Activated T-cell treated with anti-CD3 and anti-CD28 coated beads, Interleukin-2, amount 50 U/mL, for 72 hours (primary cell): Measurements from ENCODE around the gene IMMT. TPM values are rescaled to one million over a fixed set of nuclear protein-coding genes. Genes with fewer than 3 reads are reported as not detected.
A peak's percentile ranks its signal among the peaks of the same experiment; 100 is the strongest.
"Not testable (repeated sequence)": the region's sequence is repeated elsewhere in the genome, so short reads cannot be mapped to it uniquely, and the experiment has no call there.

Source experiments
- ATAC-seq, 2 donors: fragments of 150-1000 bp; cut with Tn5 transposase; replicated peaks in 1 of 2; 2 replicates each; pipeline ENCODE4 v1.10.0; 2021; ENCODE audit warnings: moderate library complexity in 2 of 2, mild to moderate bottlenecking in 1 of 2
- DNase-seq, 2 donors: peaks; one replicate each; pipeline ENCODE4 v3.0.0; 2021 to 2022; ENCODE audit warnings: mixed read lengths in 1 of 2
- H3K27ac Mint-ChIP-seq: one replicate; pipeline ENCODE4 v1.8.0; 2022; ENCODE audit warnings: mild to moderate bottlenecking, moderate library complexity, mixed read lengths
- H3K27me3 Mint-ChIP-seq: one replicate; pipeline ENCODE4 v1.8.0; 2022; ENCODE audit warnings: low read depth, mixed read lengths
- H3K36me3 Mint-ChIP-seq, 2 donors: one replicate each; pipeline ENCODE4 v1.8.0; 2022; ENCODE audit warnings: mixed read lengths in 2 of 2, mild to moderate bottlenecking in 1 of 2; ENCODE audit not compliant: insufficient read depth in 2 of 2
- H3K4me1 Mint-ChIP-seq: one replicate; pipeline ENCODE4 v1.8.0; 2022; ENCODE audit warnings: low read depth, mixed read lengths
- H3K4me3 Mint-ChIP-seq, 2 donors: one replicate each; pipeline ENCODE4 v1.8.0; 2022; ENCODE audit warnings: mild to moderate bottlenecking in 2 of 2, mixed read lengths in 2 of 2, moderate library complexity in 2 of 2
- H3K9me3 Mint-ChIP-seq, 2 donors: one replicate each; pipeline ENCODE4 v1.8.0; 2022; ENCODE audit warnings: mixed read lengths in 2 of 2
- total RNA-seq, 2 donors: library from RNA; stranded (reverse); gene quantifications; one replicate each; pipeline ENCODE4 v1.2.3, GENCODE V29; 2022

The IMMT gene
- total RNA-seq: 100 to 1,000 TPM; 125 to 138 TPM

- peak within 1 kb of the TSS; percentile 90 to 100 for H3K4me3 Mint-ChIP-seq
- peaks cover 10 to 19% of the 10 kb centered on the region in 2 donors for H3K36me3 Mint-ChIP-seq
- no peaks in the 10 kb centered on the region for H3K27me3 Mint-ChIP-seq
- DNase-seq (peak; percentile 96 to 97), ATAC-seq (peak; percentile 92 to 94)
- H3K27ac Mint-ChIP-seq: peak within 1 kb of the TSS; percentile 94
- H3K9me3 Mint-ChIP-seq: no peaks in the 10 kb centered on the region
- peaks cover 54% of the 10 kb centered on the region for H3K4me1 Mint-ChIP-seq
Measured at GRCh38 chr2:86195055-86195807, at the start of gene IMMT. IMMT (minus strand) TSS chr2:86195462; CDS start chr2:86195382, 80 bp downstream.

GRCh38 chr2:86244781-86245180, 49.5 kb upstream of the IMMT start:
- not testable (repeated sequence) for DNase-seq, H3K4me3 Mint-ChIP-seq, H3K27me3 Mint-ChIP-seq, H3K36me3 Mint-ChIP-seq, H3K27ac Mint-ChIP-seq, ATAC-seq, H3K4me1 Mint-ChIP-seq, H3K9me3 Mint-ChIP-seq

- Mint-ChIP-seq H3K27ac (no peak overlapping the region), H3K9me3 (no peaks in the 10 kb centered on the region), H3K4me3 (no peak overlapping the region), H3K36me3 (no peaks in the 10 kb centered on the region), H3K27me3 (no peaks in the 10 kb centered on the region), H3K4me1 (no peaks in the 10 kb centered on the region)
- no peak for ATAC-seq
- DNase-seq: no peak
Measured at GRCh38 chr2:86243950-86244733, 48.9 kb upstream of the IMMT start.

GRCh38 chr2:86243272-86243671, 48.0 kb upstream of the IMMT start:
- H3K27ac Mint-ChIP-seq: no peak overlapping the region
- peaks cover 8% of the 10 kb centered on the region for H3K4me1 Mint-ChIP-seq
- no peaks in the 10 kb centered on the region for H3K36me3 Mint-ChIP-seq
- DNase-seq (no peak), ATAC-seq (no peak)
- no peaks in the 10 kb centered on the region for H3K9me3 Mint-ChIP-seq
- no peak overlapping the region for H3K4me3 Mint-ChIP-seq
- H3K27me3 Mint-ChIP-seq: no peaks in the 10 kb centered on the region

GRCh38 chr2:86241611-86242010, 46.3 kb upstream of the IMMT start:
- Mint-ChIP-seq H3K4me1 (peaks cover 17% of the 10 kb centered on the region), H3K27ac (no peak overlapping the region), H3K9me3 (no peaks in the 10 kb centered on the region), H3K4me3 (no peak overlapping the region), H3K36me3 (no peaks in the 10 kb centered on the region), H3K27me3 (no peaks in the 10 kb centered on the region)
- DNase-seq (no peak), ATAC-seq (no peak)

GRCh38 chr2:86240251-86240650, 45.0 kb upstream of the IMMT start:
- Mint-ChIP-seq H3K4me3 (no peak overlapping the region), H3K27ac (no peak overlapping the region), H3K4me1 (peaks cover 17% of the 10 kb centered on the region), H3K9me3 (no peaks in the 10 kb centered on the region), H3K36me3 (no peaks in the 10 kb centered on the region), H3K27me3 (no peaks in the 10 kb centered on the region)
- ATAC-seq (no peak), DNase-seq (no peak)

- H3K4me1 Mint-ChIP-seq: peaks cover 17% of the 10 kb centered on the region
- no peak overlapping the region for H3K4me3 Mint-ChIP-seq
- no peak for DNase-seq
- H3K36me3 Mint-ChIP-seq: no peaks in the 10 kb centered on the region
- H3K27ac Mint-ChIP-seq: no peak overlapping the region
- ATAC-seq: no peak
- no peaks in the 10 kb centered on the region for H3K9me3 Mint-ChIP-seq
- no peaks in the 10 kb centered on the region for H3K27me3 Mint-ChIP-seq
Measured at GRCh38 chr2:86239745-86240144, 44.5 kb upstream of the IMMT start.

- no peaks in the 10 kb centered on the region for H3K9me3 Mint-ChIP-seq
- ATAC-seq (no peak), DNase-seq (no peak)
- no peaks in the 10 kb centered on the region for H3K36me3 Mint-ChIP-seq
- no peaks in the 10 kb centered on the region for H3K27me3 Mint-ChIP-seq
- peaks cover 17% of the 10 kb centered on the region for H3K4me1 Mint-ChIP-seq
- no peak overlapping the region for H3K27ac Mint-ChIP-seq
- H3K4me3 Mint-ChIP-seq: no peak overlapping the region
Measured at GRCh38 chr2:86239326-86239725, 44.1 kb upstream of the IMMT start.

- Mint-ChIP-seq H3K4me1 (peaks cover 17% of the 10 kb centered on the region), H3K27me3 (peaks cover 3% of the 10 kb centered on the region), H3K9me3 (no peaks in the 10 kb centered on the region), H3K27ac (no peak overlapping the region), H3K36me3 (no peaks in the 10 kb centered on the region), H3K4me3 (peak overlapping the region; percentile 13 to 30)
- peak; percentile 48 to 49 for DNase-seq
- ATAC-seq: peak; percentile 90 to 93
Measured at GRCh38 chr2:86238354-86238753, 43.1 kb upstream of the IMMT start.

GRCh38 chr2:86237172-86237571, 41.9 kb upstream of the IMMT start:
- DNase-seq (no peak), ATAC-seq (no peak)
- H3K27ac Mint-ChIP-seq: no peak overlapping the region
- no peak overlapping the region for H3K4me3 Mint-ChIP-seq
- H3K27me3 Mint-ChIP-seq: peaks cover 5% of the 10 kb centered on the region
- H3K36me3 Mint-ChIP-seq: no peaks in the 10 kb centered on the region
- no peaks in the 10 kb centered on the region for H3K9me3 Mint-ChIP-seq
- peaks cover 17% of the 10 kb centered on the region for H3K4me1 Mint-ChIP-seq

- Mint-ChIP-seq H3K27ac (no peak overlapping the region), H3K4me3 (no peak overlapping the region), H3K27me3 (peaks cover 5% of the 10 kb centered on the region), H3K36me3 (no peaks in the 10 kb centered on the region), H3K9me3 (no peaks in the 10 kb centered on the region), H3K4me1 (peaks cover 17% of the 10 kb centered on the region)
- DNase-seq (no peak), ATAC-seq (no peak)
Measured at GRCh38 chr2:86235196-86235980, 40.1 kb upstream of the IMMT start.

- Mint-ChIP-seq H3K27ac (no peak overlapping the region), H3K4me3 (no peak overlapping the region), H3K36me3 (no peaks in the 10 kb centered on the region), H3K27me3 (peaks cover 5% of the 10 kb centered on the region), H3K9me3 (no peaks in the 10 kb centered on the region), H3K4me1 (peaks cover 17% of the 10 kb centered on the region)
- no peak for DNase-seq
- no peak for ATAC-seq
Measured at GRCh38 chr2:86234563-86235131, 39.4 kb upstream of the IMMT start.

- no peak overlapping the region for H3K4me3 Mint-ChIP-seq
Measured at GRCh38 chr2:86233436-86233835, 38.2 kb upstream of the IMMT start.

More at GRCh38 chr2:86233436-86233835, 38.2 kb upstream of the IMMT start:
- Mint-ChIP-seq H3K27me3 (peaks cover 5% of the 10 kb centered on the region), H3K27ac (no peak overlapping the region), H3K36me3 (no peaks in the 10 kb centered on the region), H3K4me1 (peaks cover 11% of the 10 kb centered on the region), H3K9me3 (no peaks in the 10 kb centered on the region)
- ATAC-seq (no peak), DNase-seq (no peak)
